NCI-H774 (cell line): Measurements from ENCODE around the gene ACOT6.
"Not testable (repeated sequence)": the region's sequence is repeated elsewhere in the genome, so short reads cannot be mapped to it uniquely, and the experiment has no call there.

ENCODE experiments used
- DNase-seq: peaks from one replicate; lab custom pipeline; 2025; lab: John Stamatoyannopoulos, UW

ACOT6 gene

GRCh38 chr14:73651005-73651404 lies 38.7 kb downstream of the ACOT6 start:
- no peak for DNase-seq

DNA sequence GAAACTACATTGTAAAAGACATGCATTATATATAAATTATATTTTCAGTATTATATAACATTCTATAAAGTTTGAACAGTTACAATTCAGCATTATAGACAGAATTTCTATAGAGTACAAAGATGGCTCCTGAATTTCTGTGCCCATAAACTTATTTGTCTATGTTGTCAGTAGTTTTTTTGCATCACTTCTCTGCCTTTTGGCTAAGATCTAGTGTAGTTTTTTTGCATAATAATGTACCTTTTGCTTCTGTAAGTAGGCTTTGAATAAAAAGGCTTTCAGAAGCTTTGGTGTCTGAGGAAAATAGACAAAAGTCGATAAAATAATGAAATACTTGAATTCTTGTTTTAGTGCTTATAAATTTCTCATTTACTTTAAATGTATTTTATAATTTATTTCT lies 43.5 kb downstream of the ACOT6 start:
- no peak for DNase-seq

- not testable (repeated sequence) for DNase-seq
These were observed 46.9 kb downstream of the ACOT6 start for GRCh38 chr14:73659202-73659601.

DNA sequence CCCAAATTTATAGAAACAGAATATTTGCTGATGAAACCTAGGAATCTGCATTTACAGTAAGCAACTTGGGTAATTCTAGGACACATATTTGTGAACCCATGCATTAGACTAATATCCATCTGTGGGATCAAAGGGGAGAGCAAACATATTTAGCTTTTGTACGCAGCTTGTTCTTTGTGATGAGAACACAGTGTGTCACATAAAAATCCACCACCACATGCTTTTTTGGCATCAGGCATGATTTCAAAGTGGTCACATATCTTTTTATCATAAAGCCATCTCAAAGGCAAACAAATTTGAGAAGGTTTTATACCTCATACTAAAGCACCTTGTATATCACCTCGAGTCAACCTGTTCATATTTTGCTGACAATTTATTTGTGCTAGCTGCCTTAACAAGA lies 48.2 kb downstream of the ACOT6 start:
- DNase-seq = no peak

DNA sequence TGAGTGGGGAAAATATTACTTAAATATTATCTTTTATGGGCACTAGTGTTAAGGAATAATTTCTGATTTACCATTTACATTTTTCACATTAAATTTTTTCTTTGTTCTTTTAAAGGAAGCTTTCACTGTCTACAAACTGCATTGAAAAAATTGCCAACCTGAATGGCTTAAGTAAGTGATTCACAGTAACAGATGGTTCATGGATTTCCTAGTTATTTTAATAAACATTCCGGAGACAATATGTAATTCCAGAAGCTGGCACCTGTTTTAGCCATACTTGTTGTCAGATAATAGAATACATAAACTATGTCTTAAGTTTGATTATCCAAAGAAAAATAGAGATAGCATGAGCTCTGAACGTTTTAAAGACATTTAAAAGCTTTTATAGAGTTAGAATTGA lies 49.6 kb downstream of the ACOT6 start:
- DNase-seq = no peak

GRCh38 chr14:73662487-73662943 lies 50.2 kb downstream of the ACOT6 start:
- no peak for DNase-seq

GRCh38 chr14:73663548-73664212 lies 51.4 kb downstream of the ACOT6 start:
- DNase-seq = no peak

DNA sequence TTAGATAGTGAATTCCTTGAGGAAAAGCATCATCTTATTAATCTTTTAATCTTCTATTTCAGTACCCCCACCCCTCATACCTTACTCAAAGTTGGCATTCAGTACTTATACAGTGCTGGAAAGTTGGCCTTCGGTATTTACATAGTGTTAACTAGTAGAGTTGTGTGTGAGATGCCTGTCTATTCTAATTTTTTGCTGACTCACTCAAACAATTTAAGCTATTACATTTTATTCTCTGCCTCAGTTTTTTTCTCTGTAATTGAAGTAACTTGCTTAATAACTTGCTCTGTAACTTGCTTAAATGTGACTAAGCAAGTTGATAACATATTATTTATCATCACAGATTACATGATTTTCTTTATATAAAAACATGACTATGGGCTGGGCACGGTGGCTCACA lies 52.8 kb downstream of the ACOT6 start:
- DNase-seq = no peak

GRCh38 chr14:73666583-73666982 lies 54.3 kb downstream of the ACOT6 start:
- no peak for DNase-seq

DNA sequence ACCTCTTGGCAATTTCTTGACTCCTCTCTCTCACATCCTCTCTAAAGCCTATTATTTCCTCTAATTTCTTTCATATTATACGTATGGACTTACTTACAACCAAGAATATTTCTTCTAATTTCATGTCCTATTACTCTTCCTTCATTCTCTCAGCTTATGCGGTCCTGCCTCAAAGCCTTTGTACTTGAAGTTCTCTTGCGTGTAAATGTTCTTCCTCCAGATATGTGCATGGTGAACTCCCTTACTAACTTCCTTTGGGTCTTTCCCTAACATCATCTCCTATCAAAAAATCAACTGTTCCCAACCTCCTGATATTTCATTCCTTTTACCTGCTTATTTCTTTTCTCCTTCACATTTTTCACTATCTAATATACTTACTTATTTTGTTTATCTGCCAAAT lies 55.5 kb downstream of the ACOT6 start:
- DNase-seq = no peak
